ENCODE data around the gene PACSIN1.

The PACSIN1 gene, protein sequence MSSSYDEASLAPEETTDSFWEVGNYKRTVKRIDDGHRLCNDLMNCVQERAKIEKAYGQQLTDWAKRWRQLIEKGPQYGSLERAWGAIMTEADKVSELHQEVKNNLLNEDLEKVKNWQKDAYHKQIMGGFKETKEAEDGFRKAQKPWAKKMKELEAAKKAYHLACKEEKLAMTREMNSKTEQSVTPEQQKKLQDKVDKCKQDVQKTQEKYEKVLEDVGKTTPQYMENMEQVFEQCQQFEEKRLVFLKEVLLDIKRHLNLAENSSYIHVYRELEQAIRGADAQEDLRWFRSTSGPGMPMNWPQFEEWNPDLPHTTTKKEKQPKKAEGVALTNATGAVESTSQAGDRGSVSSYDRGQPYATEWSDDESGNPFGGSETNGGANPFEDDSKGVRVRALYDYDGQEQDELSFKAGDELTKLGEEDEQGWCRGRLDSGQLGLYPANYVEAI

GRCh38 chr6:34465531-34466241 is at the start of gene PACSIN1:
TSS of gene PACSIN1 (plus strand) at chr6:34466076. CDS start at chr6:34526306, 60,230 bp downstream.
- ChIA-PET CTCF (no interaction called here), POLR2A (ENCODE audit: low non-redundant PET) (interaction anchor here (0.6 kb wide), 1 partner anchor 383 kb away, joined by 3 read pairs; no protein-coding TSS in a partner anchor)
- TF ChIP-seq CTCF (conservative IDR thresholded peaks at IDR 0.05; ENCODE audit: low read depth) = no peak
- DNase-seq (ENCODE audit: low spot score) = no peak
- no peak within 1 kb of the TSS for H3K27ac ChIP-seq

GRCh38 chr6:34416877-34417371 is 49.0 kb upstream of the PACSIN1 start:
- CTCF ChIA-PET = interaction anchor here (2.6 kb wide), 1 partner anchor 167 kb away, joined by 29 read pairs; no protein-coding TSS in a partner anchor

GRCh38 chr6:34418367-34418766 is 47.5 kb upstream of the PACSIN1 start:
- TF ChIP-seq CTCF (conservative IDR thresholded peaks at IDR 0.05; ENCODE audit: low read depth) = no peak
- H3K27ac ChIP-seq = no peak overlapping the region
- POLR2A ChIA-PET (ENCODE audit: low non-redundant PET) = no interaction called here
- no peak for DNase-seq (ENCODE audit: low spot score)
- CTCF ChIA-PET = no interaction called here

More at GRCh38 chr6:34416877-34417371, 49.0 kb upstream of the PACSIN1 start:
- POLR2A ChIA-PET (ENCODE audit: low non-redundant PET) = interaction anchor here (0.6 kb wide), 1 partner anchor 34 kb away, joined by 3 read pairs; no protein-coding TSS in a partner anchor
- DNase-seq (ENCODE audit: low spot score) = no peak
- no peak for TF ChIP-seq CTCF (conservative IDR thresholded peaks at IDR 0.05; ENCODE audit: low read depth)
- peak overlapping the region; percentile 55 for H3K27ac ChIP-seq

GRCh38 chr6:34423254-34423653 is 42.6 kb upstream of the PACSIN1 start:
- ChIA-PET POLR2A (ENCODE audit: low non-redundant PET) (no interaction called here), CTCF (no interaction called here)
- DNase-seq (ENCODE audit: low spot score) = no peak
- H3K27ac ChIP-seq = peak overlapping the region; percentile 52; the same call in 1 of the 2 replicates
- no peak for TF ChIP-seq CTCF (conservative IDR thresholded peaks at IDR 0.05; ENCODE audit: low read depth)

DNA sequence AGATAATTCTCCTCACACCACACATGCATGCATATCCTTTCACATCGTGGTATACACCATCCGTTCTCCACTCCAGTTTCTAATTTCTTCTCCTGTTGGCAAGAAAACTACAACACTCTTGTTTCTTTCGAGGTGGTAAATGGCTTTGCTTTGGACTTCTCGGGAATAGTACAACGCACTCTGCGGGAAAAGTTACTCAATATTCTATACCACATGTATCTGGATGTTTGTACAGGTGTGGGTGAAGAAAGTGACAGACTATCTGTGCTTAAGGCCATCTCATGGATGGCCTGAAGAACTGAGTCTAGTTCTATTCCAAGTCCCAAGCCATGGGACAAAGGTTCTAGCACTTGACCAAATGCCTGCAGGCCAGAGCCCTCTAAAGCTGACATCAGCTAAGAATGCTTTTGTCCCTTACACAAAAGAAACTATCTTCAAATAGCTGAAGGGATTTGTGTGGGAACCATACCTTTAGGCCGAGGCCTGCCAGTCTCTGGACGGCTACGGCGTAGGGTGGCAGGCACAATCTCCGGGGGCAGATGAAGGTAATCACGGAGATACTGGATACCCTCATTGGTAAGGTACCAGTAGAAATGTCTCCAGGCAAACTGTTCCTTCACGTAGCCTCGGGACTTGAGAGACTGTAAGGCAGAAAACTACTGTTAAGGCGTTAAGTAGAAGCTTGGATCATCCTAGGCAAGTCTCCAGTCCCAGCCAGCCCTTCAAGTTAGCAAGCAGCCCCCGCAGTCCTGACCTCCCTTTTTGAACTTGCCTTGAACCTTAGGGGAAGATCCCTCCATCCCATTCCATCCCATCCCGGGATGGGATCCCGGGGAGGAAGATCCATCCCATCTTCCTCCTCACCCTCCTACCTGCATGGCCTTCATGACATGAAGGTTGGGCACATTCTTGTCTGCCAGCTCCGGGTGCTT is 41.4 kb upstream of the PACSIN1 start:
- no peak for DNase-seq (ENCODE audit: low spot score)
- ChIA-PET POLR2A (ENCODE audit: low non-redundant PET) (interaction anchor here (0.5 to 0.6 kb wide), 2 partner anchors 167 to 188 kb away, joined by 4 to 5 read pairs; partner anchors contain the start of gene HMGA1), CTCF (interaction anchor here (0.7 to 1.0 kb wide), 2 partner anchors 36 to 175 kb away, joined by 3 read pairs; no protein-coding TSS in a partner anchor)
- peak overlapping the region; percentile 81 for H3K27ac ChIP-seq
- TF ChIP-seq CTCF (conservative IDR thresholded peaks at IDR 0.05; ENCODE audit: low read depth) = no peak
